Activated effector memory CD4-positive, alpha-beta T cell treated with anti-CD3 and anti-CD28 coated beads, Interleukin-2, amount 50 U/mL, for 16 hours (primary cell): ENCODE results near the gene PLXNA4.

Source experiments
- DNase-seq: peaks from one replicate; pipeline ENCODE4 v3.0.0-alpha.2; 2020

PLXNA4 gene

DNA sequence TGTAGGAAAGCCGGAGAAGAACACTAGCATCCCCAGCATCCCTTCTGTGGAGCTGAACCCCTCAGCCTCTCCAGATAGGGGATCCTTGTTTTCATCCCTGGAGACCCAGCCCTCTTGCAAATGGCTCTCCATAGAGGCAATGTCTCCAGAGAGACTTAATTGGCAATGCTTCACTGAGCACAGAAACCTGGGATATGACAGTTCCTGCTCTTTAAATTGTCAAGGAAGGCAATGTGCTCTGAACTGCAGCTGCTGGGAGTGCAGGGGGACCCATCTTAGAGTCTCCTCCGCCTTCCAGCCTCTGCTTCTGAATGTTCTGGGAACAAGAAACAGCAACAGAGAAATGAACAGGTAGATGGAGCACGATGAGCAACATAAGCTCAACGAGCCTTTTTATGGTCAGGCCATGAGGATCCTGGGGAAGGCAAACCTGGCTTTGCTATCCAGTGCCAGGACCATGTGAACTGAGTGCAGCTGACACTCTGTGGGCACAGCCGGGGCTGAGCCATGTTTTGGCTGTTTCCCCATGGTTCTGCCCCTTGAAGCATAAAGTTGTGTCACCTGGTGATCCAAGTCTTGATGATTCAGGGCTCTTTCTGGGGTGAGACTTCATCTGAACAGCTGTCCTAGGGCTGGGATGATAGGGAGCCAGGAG lies 481.0 kb downstream of the PLXNA4 start:
- DNase-seq, result no peak

DNA sequence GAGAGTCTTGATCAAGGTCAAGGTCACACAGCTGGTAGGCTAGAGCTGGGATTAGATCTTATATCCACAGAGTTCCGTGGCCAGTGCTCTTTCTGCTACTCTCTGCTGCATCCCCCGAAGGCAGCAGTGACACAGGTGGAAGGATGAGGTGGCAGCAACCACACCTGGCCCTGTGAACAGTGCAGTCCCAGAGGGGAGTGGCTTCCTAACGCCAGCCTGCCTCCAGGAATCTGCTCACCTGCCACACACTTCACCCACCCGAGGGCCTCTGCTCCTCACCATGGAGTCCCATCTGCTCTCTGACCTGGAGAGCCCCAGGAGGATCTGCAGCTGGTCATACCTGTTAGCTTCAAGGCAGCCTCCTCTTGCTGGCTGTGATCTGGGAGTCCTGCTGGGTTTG lies 484.2 kb downstream of the PLXNA4 start:
- no peak for DNase-seq

DNA sequence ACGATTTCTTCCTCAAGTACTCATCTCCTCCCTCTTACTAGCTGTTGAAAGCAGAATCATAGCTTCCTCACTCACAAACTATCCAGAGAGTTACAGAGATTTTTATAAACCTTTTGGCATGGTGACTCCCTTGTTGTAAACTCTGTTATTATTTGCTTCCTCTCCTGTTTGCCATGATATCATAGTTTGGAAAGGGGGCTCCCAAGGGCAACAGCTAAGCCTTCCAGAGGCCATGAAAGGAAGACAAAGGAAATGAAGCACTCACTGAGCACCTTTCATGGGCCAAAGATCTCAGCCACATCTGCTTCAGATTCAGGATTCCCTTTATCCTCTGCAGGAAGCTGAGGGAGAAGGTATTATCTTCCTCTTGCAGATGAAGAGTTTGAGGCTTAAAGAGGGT lies 484.6 kb downstream of the PLXNA4 start:
- DNase-seq, result no peak

DNA sequence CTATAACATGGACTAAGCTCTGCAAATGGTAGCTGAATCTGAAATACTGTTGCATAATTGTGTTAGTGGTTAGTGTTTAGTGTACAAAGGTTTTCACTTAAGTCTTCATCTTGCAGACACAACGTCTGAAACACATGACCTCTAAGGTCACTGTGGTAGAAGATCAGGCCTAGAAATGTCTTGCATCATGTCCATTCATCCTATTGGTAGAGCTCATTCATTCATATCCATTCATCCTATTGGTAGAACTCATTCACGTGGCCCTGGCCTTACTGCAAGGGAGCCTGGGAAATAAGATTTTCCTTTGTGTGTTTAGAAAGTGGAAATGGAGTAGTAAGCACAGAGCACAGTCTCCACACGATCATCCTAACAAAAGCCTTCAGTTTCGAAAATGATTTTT lies 485.8 kb downstream of the PLXNA4 start:
- DNase-seq, result no peak

DNA sequence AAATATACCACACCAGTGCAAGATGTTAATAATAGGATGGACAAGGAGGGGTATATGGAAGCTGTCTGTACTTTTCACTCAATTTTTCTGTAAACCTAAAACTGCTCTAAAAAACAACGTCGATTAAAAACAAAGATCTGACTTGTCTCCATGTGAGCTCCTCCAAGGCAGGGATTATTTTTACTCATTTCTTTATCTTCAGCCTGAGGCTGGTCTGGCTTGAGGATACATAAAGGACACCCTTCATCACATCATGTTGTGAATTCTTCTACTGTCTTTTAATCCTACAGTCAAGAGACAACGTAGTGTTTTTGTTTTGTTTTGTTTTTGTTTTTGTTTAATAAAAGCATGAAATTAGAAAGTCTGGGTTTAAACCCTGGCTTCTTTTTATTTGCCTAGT lies 486.9 kb downstream of the PLXNA4 start:
- no peak for DNase-seq

DNA sequence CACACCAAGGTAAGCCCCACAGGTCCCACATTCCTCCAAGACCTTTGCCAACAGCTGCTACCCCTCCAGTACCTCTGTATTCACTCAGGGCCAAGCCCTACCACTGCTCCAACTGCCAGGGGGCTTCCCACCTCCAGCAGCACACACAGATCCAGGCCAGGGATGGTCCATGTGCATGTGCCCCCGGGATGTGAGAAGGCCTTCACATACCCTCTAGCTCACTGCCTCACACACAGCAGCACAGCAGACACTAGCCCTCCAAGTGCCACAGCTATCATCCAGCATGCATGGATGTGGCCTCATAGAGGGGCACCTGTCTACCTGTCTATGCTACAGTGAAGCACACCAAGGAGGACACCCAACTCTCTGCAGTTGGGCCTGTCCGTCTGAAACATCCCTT lies 488.8 kb downstream of the PLXNA4 start:
- no peak for DNase-seq

DNA sequence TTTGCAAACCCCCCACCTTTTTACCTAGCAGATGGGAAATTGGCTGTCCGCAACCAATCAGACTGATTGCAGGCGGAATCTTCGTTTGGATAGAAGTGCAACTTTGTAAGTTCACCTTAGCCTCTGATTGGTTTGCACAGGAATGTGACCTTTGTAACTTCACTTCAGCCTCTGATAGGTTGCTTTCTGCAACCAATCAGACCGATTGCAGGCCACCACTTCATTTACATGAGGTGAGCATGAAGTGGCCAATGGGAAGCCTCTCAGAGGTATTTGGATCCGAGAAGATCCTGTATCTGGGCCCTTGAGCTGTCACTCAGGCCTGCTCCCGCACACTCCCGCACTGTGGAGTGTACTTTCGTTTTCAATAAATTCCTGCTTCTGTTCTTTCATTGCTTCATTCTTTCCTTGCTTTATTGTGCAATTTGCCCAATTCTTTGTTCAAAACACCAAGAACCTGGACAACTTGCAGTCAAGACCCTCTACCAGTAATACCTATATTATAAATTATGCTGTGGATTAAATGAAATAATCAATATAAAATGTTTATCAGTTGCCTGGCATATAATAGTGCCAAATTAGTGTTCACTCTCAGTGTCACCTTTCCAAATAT lies 491.4 kb downstream of the PLXNA4 start:
- DNase-seq, result no peak

DNA sequence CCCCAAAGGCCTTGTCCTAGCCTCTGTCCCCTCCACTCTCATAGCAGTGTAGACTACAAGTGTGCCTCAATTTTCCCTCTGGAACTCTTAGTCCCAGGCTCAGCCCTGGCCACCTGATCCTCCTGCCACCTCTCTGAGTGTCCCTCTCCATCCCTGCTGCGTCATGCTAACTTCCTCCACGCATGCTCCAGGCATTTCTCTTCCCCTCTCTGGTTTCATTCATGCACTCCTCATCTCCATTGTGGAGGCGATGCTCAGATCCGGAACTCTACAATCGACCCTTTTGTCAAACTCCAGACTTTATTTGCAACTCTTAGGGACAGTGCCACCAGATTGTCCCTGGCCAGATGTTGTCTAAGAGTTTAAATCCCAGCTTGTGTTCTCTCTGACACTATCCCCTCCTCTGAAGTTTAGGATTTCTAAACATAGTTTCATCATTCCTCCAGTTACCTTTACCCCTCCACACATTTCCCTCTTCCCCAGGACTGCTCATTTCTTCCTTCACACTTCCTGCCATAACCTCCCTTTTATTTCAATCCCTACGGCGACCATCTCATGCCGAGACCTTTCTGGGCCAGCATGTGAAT lies 492.6 kb downstream of the PLXNA4 start:
- no peak for DNase-seq

DNA sequence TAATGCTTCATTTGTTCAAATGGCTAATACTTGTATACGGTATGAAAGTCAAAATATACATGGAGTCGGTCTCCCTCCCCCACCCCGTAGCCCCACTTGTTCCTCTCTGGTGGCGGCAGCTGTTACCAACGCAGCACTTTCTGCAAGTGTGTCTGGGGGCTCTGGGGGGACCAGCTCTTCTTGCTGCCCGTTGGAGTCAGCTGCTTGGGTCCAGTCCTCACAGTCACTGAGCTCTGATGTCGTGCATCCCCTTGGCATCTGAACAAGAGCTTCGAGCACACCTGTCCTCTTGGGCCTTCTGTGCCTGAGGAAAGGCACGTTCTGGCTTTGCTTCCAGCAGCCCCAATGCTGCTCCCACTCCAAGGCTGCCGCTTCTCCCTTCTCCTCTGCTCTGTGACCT lies 493.1 kb downstream of the PLXNA4 start:
- no peak for DNase-seq

DNA sequence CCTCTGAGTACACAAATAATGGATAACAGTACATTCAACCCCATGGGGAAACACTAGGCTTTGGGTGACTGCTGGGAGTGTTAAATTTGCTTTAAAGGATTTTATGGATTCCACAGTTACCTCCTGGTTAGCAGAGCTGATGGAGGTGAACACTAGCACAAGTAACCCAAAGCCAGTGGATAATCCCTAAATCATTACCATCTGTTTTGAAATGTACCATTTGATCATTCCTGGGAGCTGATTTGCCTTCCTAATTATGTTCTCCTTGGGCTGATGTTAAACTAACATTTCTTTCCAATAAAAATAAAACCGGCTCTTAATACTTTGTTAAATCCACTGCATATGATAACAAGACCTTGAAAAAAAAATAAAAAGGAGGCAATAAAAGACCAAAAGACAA lies 493.9 kb downstream of the PLXNA4 start:
- DNase-seq, result no peak

DNA sequence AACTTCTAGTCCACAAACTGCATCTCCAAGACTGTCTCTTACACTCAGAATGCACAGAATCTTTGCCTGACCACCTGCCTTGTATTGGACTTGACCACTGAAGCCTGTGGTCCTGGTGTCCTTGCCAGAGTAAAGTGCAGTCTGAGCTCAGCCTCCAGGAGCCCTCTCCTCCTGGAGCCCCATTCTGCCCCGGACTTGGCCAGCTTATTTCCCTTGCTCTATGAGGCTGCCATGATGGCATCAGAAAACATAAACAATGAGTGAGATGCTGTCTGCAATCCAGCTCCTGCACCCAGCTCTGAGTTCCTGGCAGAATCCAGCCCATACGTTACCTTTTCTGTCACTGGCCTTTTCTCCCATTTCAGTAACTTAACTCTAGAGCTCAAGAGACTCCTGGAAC lies 494.6 kb downstream of the PLXNA4 start:
- no peak for DNase-seq

DNA sequence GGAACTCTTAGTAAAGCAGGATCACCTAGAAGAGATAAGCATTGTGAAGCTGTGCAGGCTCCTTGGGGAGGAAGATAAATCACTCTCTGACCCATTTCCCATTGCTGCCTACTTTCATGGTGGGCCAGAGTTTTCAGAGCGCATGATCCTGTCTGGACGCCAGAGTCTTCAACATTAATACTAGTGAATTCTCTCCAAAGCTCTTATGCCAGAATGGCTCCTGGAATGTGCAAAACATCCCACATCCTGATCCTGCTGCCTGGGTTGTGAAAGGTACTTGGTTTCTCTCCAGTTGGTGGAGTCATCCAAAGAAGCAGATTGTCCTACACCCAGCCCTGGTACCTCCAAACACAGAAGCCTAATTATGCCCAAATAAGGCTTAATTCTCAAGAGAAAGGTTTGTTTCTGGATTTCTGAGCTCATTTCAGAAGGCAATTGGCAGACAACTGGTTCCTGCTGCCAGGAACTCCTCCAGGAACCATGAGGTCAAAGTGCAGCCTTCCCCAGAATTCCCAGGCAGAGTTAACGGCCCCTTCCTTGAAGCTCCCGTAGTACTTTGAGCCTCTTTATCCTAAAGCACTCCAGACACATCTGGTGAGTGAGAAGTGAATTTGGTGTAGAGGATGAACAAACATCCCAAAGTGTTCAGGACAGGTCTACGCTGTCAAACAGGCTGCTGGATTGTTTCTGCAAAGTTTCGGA lies 495.2 kb downstream of the PLXNA4 start:
- no peak for DNase-seq

DNA sequence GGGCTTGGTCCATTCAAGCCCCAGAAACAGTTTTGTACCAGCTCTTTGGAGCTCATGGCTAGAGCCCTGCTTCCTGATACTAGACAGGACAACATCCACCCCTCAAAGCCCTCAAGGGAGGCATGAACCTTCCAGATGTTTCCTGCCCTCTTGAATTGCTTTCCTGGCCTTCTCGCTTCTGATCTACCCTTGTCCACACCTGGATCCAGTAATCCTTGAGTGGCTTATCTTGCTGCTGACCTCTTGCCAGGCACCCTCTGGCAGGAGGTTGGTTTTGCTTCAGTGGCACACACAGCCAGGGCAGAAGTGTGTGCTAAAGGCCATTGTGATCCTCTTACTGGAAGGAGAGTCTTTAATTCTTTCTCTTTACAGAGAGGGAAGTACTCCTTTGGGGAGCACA lies 495.8 kb downstream of the PLXNA4 start:
- no peak for DNase-seq

DNA sequence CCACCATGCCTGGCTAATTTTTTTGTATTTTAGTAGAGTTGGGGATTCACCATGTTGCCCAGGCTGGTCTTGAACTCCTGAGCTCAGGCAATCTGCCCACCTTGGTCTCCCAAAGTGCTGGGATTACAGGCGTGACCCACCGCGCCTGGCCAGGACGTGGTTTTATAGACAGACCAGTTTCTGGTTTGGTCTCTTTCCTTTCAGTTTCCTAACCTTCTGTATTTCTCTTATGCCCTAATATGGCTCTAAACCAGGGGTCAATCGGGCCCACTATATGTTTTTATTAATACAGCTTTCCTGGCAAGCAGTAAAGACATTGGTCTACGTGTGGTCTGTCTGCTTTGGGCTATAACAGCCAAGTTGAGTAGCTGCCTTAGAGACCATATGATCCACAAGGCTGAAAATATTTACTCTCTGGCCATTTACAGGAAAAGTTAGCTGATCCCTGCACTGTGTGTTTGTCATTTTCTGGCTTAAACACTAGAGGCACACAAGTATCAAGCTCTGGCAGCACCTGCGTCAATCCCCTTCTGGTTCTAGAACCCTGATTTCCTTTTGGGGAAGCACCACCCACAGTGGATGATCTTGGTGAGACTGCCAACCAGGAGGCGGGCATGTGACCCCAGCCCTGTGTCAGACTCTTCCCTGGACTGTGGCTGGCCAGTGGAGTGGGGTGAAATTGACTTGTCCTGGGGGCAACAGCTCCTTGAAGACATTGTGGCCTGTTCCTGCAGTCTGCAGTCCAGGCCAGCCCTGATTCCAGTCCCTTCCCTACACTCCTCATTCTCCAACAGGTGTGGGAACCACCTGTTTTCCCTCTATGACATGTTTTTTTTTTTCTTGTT lies 497.2 kb downstream of the PLXNA4 start:
- DNase-seq, result no peak

DNA sequence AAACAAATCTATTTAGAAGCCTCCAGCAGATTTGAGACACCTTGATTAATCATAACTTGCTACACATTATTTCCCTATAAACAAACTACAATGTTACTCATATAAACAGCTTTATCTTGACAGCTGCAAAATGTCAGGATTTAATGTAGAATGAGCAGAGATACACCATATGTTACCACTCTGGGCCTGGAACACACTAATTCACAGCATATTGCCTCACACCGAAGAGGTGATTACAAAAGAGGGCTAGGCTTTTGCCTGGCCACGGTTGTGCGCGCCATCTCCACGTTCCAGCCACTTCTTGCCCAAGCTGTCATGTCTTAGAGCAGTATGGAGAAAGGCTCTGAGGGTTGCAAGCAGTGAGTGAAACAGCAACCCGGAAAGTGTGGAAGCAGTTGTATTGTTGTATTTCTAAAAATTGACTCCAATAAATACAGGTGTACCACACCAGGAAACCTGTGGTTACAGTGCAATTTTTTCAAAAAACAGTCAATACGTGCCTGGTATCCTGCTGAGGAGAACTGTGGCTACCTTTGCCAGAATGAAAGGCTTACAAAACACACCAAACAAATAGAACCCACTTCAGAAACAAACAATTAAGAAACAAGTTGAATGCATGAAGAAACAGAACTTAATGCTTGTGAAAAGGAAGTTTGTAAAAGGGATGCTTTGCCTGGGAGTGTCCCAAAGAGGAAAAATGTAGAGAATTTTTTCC lies 498.1 kb downstream of the PLXNA4 start:
- DNase-seq, result no peak

DNA sequence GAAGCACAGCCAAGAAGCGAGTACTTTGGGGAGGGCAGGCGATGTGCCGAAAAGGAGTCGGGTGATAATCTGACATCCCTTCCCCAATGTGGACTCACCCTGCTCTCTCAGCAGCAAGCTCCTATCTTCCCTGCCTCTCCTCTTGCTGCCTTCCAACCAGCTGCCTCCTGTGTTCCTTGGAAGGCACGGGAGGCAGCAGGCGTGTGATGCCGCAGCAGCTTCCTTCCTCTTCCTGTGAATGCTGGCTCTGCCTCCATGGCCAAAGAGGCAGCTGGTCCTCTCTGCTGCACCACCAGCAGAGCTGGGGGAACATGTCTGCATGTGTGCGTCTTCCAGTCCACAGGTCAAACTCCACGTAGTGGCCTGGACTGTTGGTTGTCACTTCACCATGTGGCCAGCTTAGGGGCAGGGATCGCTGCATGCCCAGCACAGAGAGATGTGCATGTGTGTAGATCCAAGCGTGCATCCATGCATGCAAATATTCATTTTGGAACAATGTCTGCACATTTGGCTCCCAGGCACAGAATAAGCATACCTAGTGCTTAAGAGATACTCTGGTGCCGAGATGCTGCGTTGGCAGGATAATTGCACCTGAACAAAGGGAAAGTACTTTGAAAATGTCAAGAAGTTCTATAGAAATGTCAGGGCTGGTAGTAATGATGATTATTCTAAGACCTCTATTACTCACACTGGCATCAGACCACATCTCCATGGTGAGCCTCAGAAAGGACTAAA lies 499.8 kb downstream of the PLXNA4 start:
- no peak for DNase-seq

DNA sequence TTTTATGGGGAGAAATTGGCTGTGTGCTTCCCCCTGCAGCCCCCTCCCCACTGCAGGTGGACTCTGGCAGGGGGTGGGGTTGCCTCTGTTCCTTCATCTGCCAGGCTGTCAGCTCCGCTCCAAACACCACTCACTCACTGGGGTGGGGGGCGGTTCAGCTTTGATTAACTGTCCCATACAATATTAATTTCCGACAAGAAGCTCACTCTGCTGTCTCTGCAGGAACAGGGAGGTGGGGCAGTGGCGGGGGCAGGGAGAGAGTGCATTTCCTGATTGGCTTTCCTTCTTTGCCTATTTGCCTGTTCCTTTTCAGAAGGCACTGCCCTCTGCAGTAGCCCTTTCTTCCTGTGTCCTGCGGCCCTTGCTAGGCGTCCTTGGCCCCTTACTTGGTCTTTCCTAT lies 500.8 kb downstream of the PLXNA4 start:
- no peak for DNase-seq

DNA sequence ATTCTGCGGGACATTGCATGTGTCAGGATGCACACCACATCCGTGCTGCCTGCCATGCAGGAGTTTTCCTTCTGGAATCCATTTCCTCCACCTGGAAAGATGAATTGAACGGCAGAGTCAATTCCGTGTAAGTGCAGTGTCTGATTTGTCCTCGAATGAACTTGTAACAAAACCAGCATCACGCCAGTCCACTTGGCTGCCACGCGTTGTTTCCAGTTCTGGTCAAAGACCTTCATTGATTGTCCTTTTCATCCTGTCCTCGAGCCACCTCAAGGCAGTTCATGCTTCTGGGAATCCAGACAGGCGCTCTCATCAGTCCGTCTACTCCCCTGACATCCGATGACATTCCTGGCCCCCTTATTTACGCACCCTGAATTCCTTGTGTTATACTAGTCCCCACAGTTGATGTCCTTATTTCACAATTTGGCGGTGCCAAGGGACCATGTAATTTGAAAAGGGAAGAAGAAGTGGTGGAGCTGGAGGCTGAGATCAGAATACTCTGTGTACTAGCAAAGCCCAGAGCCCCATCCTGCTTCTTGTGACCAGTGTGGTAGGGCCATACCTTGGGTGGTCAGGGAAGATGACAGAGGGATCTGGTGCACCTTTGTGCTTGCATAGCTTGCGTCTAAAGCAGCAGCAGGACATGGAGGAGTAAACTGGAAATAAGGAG lies 502.2 kb downstream of the PLXNA4 start:
- DNase-seq, result no peak
